CD4-positive, alpha-beta memory T cell (primary cell): Measurements from ENCODE around the gene PNRC1. TPM values are rescaled to one million over a fixed set of nuclear protein-coding genes. Genes with fewer than 3 reads are reported as not detected.
"Not testable (repeated sequence)": the region's sequence is repeated elsewhere in the genome, so short reads cannot be mapped to it uniquely, and the experiment has no call there.

Experiments
- CTCF ChIA-PET: fragments of 350-600 bp; sonication (Branson Sonifier 250); formaldehyde crosslinking; loops from one replicate; lab custom pipeline; 2021; ENCODE audit warnings: inconsistent platforms; ENCODE audit not compliant: partially characterized antibody; lab: Charles Lee
- POLR2A ChIA-PET: fragments of 350-600 bp; sonication (Branson Sonifier 250); formaldehyde crosslinking; loops from one replicate; lab custom pipeline; 2021; ENCODE audit not compliant: partially characterized antibody; lab: Charles Lee
- DNase-seq, 5 donors: peaks; one replicate each; pipeline versions ENCODE4 v3.0.0 to v3.0.0-alpha.2; 2020 to 2022; ENCODE audit warnings: mixed read lengths in 1 of 5
- H3K27ac ChIP-seq: one replicate; pipeline ENCODE4 v1.7.0; 2013; ENCODE audit warnings: low read depth, low read length
- H3K27me3 ChIP-seq: 2 replicates; pipeline ENCODE4 v1.7.0; 2013; ENCODE audit warnings: mild to moderate bottlenecking, low read length, moderate library complexity; ENCODE audit not compliant: insufficient read depth
- H3K36me3 ChIP-seq: 2 replicates; pipeline ENCODE4 v1.7.0; 2013; ENCODE audit warnings: mild to moderate bottlenecking, low read length, moderate library complexity; ENCODE audit not compliant: insufficient read depth
- H3K4me1 ChIP-seq: 2 replicates; pipeline ENCODE4 v1.7.0; 2013; ENCODE audit warnings: mild to moderate bottlenecking, low read length, moderate library complexity; ENCODE audit not compliant: insufficient read depth
- H3K4me3 ChIP-seq, 2 donors: one replicate each; pipeline ENCODE4 v1.7.0; 2013; ENCODE audit warnings: low read length in 2 of 2, mild to moderate bottlenecking in 1 of 2
- H3K9me3 ChIP-seq, 2 donors: one replicate each; pipeline ENCODE4 v1.7.0; 2013; ENCODE audit warnings: low read length in 2 of 2, control low read depth in 1 of 2; ENCODE audit not compliant: control insufficient read depth in 1 of 2
- H3K27ac Mint-ChIP-seq, 7 donors: one replicate each; pipeline ENCODE4 v1.8.0; 2020 to 2021; ENCODE audit warnings: mixed read lengths in 7 of 7, mild to moderate bottlenecking in 6 of 7, inconsistent platforms in 3 of 7, moderate library complexity in 3 of 7
- H3K27me3 Mint-ChIP-seq, 2 donors: one replicate each; pipeline ENCODE4 v1.8.0; 2020 to 2021; ENCODE audit warnings: mixed read lengths in 2 of 2
- H3K36me3 Mint-ChIP-seq, 2 donors: one replicate each; pipeline ENCODE4 v1.8.0; 2020 to 2021; ENCODE audit warnings: mixed read lengths in 2 of 2, inconsistent platforms in 1 of 2, mild to moderate bottlenecking in 1 of 2
- H3K4me1 Mint-ChIP-seq, 4 donors: one replicate each; pipeline ENCODE4 v1.8.0; 2020 to 2021; ENCODE audit warnings: mixed read lengths in 4 of 4, mild to moderate bottlenecking in 1 of 4
- H3K4me3 Mint-ChIP-seq, 8 donors: one replicate each; pipeline ENCODE4 v1.8.0; 2020 to 2021; ENCODE audit warnings: mixed read lengths in 8 of 8, mild to moderate bottlenecking in 7 of 8, moderate library complexity in 6 of 8, inconsistent platforms in 3 of 8
- H3K9me3 Mint-ChIP-seq, 8 donors: one replicate each; pipeline ENCODE4 v1.8.0; 2020 to 2021; ENCODE audit warnings: mixed read lengths in 8 of 8, mild to moderate bottlenecking in 5 of 8, inconsistent platforms in 3 of 8, moderate library complexity in 1 of 8
- intact Hi-C: fragments of 100-400 bp; cut with micrococcal nuclease; formaldehyde crosslinking; loops from one replicate; pipeline ENCODE4 v1.15.1; 2023
- polyA plus RNA-seq, 2 donors: library from polyadenylated mRNA; unstranded; fragments of 300-500 nt; fragmentation: Illumina TruSeq; gene quantifications; one replicate each; pipeline ENCODE4 v1.2.3, GENCODE V29; 2021
- total RNA-seq, 2 experiments: library from RNA; stranded (reverse); gene quantifications; one replicate each; pipeline ENCODE4 v1.2.3, GENCODE V29; 2021

The PNRC1 gene
- total and polyA plus RNA-seq, 4 experiments from 2014 or later = 390 to 667 (median 569) TPM

GRCh38 chr6:89037141-89037900 lies 43.2 kb upstream of the PNRC1 start:
- intact Hi-C loops = no loop called here
- POLR2A ChIA-PET = interaction anchor here (1.9 kb wide), 1 partner anchor 43 kb away, joined by 6 read pairs; the partner anchor contains the start of gene PNRC1
- H3K27ac Mint-ChIP-seq = no peak overlapping the region

GRCh38 chr6:89037901-89038293 lies 42.7 kb upstream of the PNRC1 start:
- peaks cover 5 to 33% (median 25%) of the 10 kb centered on the region in 8 donors for H3K9me3 Mint-ChIP-seq
- CTCF ChIA-PET, intact Hi-C loops, H3K4me1 Mint-ChIP-seq, H3K9me3 ChIP-seq, H3K36me3 ChIP-seq, H3K27ac ChIP-seq, DNase-seq, H3K4me3 Mint-ChIP-seq, H3K27me3 Mint-ChIP-seq, POLR2A ChIA-PET, H3K4me1 ChIP-seq, H3K4me3 ChIP-seq, H3K27ac Mint-ChIP-seq, H3K27me3 ChIP-seq: not testable (repeated sequence)
- peaks cover 12 to 16% of the 10 kb centered on the region in 2 donors for H3K36me3 Mint-ChIP-seq

More at GRCh38 chr6:89037141-89037900, 43.2 kb upstream of the PNRC1 start:
- no peaks in the 10 kb centered on the region for H3K36me3 ChIP-seq
- peaks cover 0 to 9% of the 10 kb centered on the region in 2 donors for H3K9me3 ChIP-seq
- Mint-ChIP-seq H3K27me3 (peaks cover 2% of the 10 kb centered on the region in 2 donors), H3K36me3 (peaks cover 12 to 16% of the 10 kb centered on the region in 2 donors), H3K4me3 (peak overlapping the region in 1 of 8 donors; percentile 13), H3K9me3 (peaks cover 5 to 33% (median 25%) of the 10 kb centered on the region in 8 donors), H3K4me1 (peaks cover 0 to 3% (median 1%) of the 10 kb centered on the region in 4 donors)
- no peaks in the 10 kb centered on the region for H3K27me3 ChIP-seq
- H3K4me1 ChIP-seq = no peaks in the 10 kb centered on the region
- DNase-seq = no peak
- CTCF ChIA-PET = no interaction called here
- no peak overlapping the region for H3K27ac ChIP-seq
- no peak overlapping the region for H3K4me3 ChIP-seq

GRCh38 chr6:89042664-89043063 lies 37.9 kb upstream of the PNRC1 start:
- Histone ChIP-seq H3K4me3 (no peak overlapping the region), H3K27ac (no peak overlapping the region), H3K9me3 (peaks cover 0 to 4% of the 10 kb centered on the region in 2 donors), H3K27me3 (no peaks in the 10 kb centered on the region), H3K36me3 (no peaks in the 10 kb centered on the region), H3K4me1 (no peaks in the 10 kb centered on the region)
- ChIA-PET POLR2A (no interaction called here), CTCF (no interaction called here)
- Mint-ChIP-seq H3K27ac (peak overlapping the region in 4 of 7 donors; percentile 19 to 51 (median 32)), H3K4me1 (peaks cover 6 to 14% (median 6%) of the 10 kb centered on the region in 4 donors), H3K4me3 (no peak overlapping the region), H3K27me3 (peaks cover 2% of the 10 kb centered on the region in 2 donors), H3K9me3 (peaks cover 5 to 22% (median 17%) of the 10 kb centered on the region in 8 donors), H3K36me3 (peaks cover 10 to 11% of the 10 kb centered on the region in 2 donors)
- DNase-seq = no peak
- intact Hi-C loops = no loop called here

- H3K9me3 Mint-ChIP-seq = peaks cover 0 to 7% (median 2%) of the 10 kb centered on the region in 8 donors
- no peaks in the 10 kb centered on the region for H3K36me3 ChIP-seq
- H3K27ac Mint-ChIP-seq = peak overlapping the region in 1 of 7 donors; percentile 61
- no peaks in the 10 kb centered on the region for H3K36me3 Mint-ChIP-seq
- peaks cover 2% of the 10 kb centered on the region in 2 donors for H3K27me3 Mint-ChIP-seq
- H3K4me1 Mint-ChIP-seq = peaks cover 6 to 14% (median 6%) of the 10 kb centered on the region in 4 donors
- intact Hi-C loops = no loop called here
- no peak overlapping the region for H3K27ac ChIP-seq
- no peak for DNase-seq
- H3K4me3 ChIP-seq = no peak overlapping the region
- no peaks in the 10 kb centered on the region for H3K4me1 ChIP-seq
- CTCF ChIA-PET = interaction anchor here (0.7 kb wide), 1 partner anchor 21 kb away, joined by 3 read pairs; no protein-coding TSS in a partner anchor
- no peaks in the 10 kb centered on the region for H3K27me3 ChIP-seq
- no peaks in the 10 kb centered on the region for H3K9me3 ChIP-seq
- POLR2A ChIA-PET = interaction anchor here (2.2 kb wide), 1 partner anchor 35 kb away, joined by 7 read pairs; the partner anchor contains the start of gene PNRC1
- no peak overlapping the region for H3K4me3 Mint-ChIP-seq
Measured at GRCh38 chr6:89044328-89045010, 36.1 kb upstream of the PNRC1 start.

GRCh38 chr6:89045011-89045387 lies 35.6 kb upstream of the PNRC1 start:
- peaks cover 2% of the 10 kb centered on the region in 2 donors for H3K27me3 Mint-ChIP-seq
- H3K4me1 Mint-ChIP-seq = peaks cover 6 to 14% (median 6%) of the 10 kb centered on the region in 4 donors
- DNase-seq = no peak
- intact Hi-C loops = no loop called here
- peaks cover 0 to 3% (median 0%) of the 10 kb centered on the region in 8 donors for H3K9me3 Mint-ChIP-seq
- Histone ChIP-seq H3K4me1 (no peaks in the 10 kb centered on the region), H3K36me3 (no peaks in the 10 kb centered on the region), H3K27me3 (no peaks in the 10 kb centered on the region), H3K4me3 (no peak overlapping the region), H3K9me3 (no peaks in the 10 kb centered on the region), H3K27ac (no peak overlapping the region)
- H3K27ac Mint-ChIP-seq = peak overlapping the region in 2 of 7 donors; percentile 32 to 61
- ChIA-PET CTCF (interaction anchor here (0.7 kb wide), 1 partner anchor 22 kb away, joined by 3 read pairs; no protein-coding TSS in a partner anchor), POLR2A (interaction anchor here (2.2 kb wide), 1 partner anchor 35 kb away, joined by 7 read pairs; the partner anchor contains the start of gene PNRC1)
- no peak overlapping the region for H3K4me3 Mint-ChIP-seq
- H3K36me3 Mint-ChIP-seq = no peaks in the 10 kb centered on the region

- Histone ChIP-seq H3K27me3 (no peaks in the 10 kb centered on the region), H3K36me3 (no peaks in the 10 kb centered on the region), H3K4me1 (no peaks in the 10 kb centered on the region), H3K27ac (no peak overlapping the region), H3K9me3 (no peaks in the 10 kb centered on the region), H3K4me3 (no peak overlapping the region)
- DNase-seq = no peak
- intact Hi-C loops = no loop called here
- POLR2A ChIA-PET = interaction anchor here (2.2 kb wide), 1 partner anchor 34 kb away, joined by 7 read pairs; the partner anchor contains the start of gene PNRC1
- no peak overlapping the region for H3K4me3 Mint-ChIP-seq
- H3K9me3 Mint-ChIP-seq = no peaks in the 10 kb centered on the region
- CTCF ChIA-PET = no interaction called here
- peaks cover 6 to 18% (median 8%) of the 10 kb centered on the region in 4 donors for H3K4me1 Mint-ChIP-seq
- no peaks in the 10 kb centered on the region for H3K36me3 Mint-ChIP-seq
- no peak overlapping the region for H3K27ac Mint-ChIP-seq
- H3K27me3 Mint-ChIP-seq = no peaks in the 10 kb centered on the region
Measured at GRCh38 chr6:89045576-89045975, 35.0 kb upstream of the PNRC1 start.

GRCh38 chr6:89047473-89047872 lies 33.1 kb upstream of the PNRC1 start:
- Mint-ChIP-seq H3K36me3 (no peaks in the 10 kb centered on the region), H3K4me3 (no peak overlapping the region), H3K4me1 (peaks cover 8 to 23% (median 16%) of the 10 kb centered on the region in 4 donors), H3K27ac (peak overlapping the region in 1 of 7 donors; percentile 48), H3K9me3 (no peaks in the 10 kb centered on the region), H3K27me3 (no peaks in the 10 kb centered on the region)
- Histone ChIP-seq H3K27me3 (no peaks in the 10 kb centered on the region), H3K27ac (no peak overlapping the region), H3K4me3 (no peak overlapping the region), H3K36me3 (no peaks in the 10 kb centered on the region), H3K9me3 (no peaks in the 10 kb centered on the region), H3K4me1 (no peaks in the 10 kb centered on the region)
- intact Hi-C loops = no loop called here
- CTCF ChIA-PET = no interaction called here
- POLR2A ChIA-PET = no interaction called here
- no peak for DNase-seq
